ENCODE results near the gene TRHDE.

The TRHDE gene

DNA sequence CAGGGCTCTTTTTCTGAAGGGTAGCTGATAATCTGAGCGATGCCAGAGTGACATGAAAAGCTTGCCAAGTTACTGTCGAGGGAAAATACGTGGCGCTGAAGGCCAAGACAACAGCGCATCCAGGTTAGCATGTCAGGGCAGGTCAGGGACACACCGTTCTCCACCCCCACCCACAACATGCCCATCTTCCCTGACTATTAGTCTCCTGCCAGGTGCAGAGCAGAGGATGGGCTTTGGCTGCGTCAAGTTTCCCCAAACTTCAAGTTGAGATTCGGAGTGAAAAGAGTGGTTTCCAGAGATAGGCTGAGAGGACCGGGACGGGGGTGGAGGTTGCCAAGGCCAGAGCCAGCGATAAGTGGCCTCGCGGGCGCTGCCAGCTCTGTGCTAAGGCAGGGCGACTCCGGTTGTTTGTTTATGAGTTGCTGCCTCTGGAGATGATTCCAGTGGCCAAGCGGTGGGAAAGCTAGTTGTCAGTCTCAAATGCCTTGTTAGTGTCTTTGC is 1.7 kb downstream of the TRHDE start:
- DNase-seq: no peak

DNA sequence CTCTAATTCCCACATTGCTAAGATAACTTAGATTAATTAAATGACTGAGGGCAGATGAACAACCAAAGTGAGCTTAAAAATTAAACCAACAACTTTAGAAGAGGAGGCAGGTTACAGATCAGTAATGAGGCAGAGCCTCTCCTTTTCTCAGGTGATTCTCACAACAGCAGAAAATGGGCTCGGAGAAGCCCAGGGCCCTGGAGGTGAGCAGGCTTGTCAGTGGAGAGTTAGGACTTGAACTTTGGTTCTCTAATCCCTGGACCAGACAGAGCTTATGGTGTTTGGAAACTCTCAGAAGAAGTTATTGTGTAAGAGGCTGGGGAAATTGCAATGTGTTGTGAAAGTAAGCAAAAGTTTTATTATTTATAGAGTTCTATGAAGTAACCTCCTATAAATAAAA is 2.8 kb downstream of the TRHDE start:
- DNase-seq: no peak

DNA sequence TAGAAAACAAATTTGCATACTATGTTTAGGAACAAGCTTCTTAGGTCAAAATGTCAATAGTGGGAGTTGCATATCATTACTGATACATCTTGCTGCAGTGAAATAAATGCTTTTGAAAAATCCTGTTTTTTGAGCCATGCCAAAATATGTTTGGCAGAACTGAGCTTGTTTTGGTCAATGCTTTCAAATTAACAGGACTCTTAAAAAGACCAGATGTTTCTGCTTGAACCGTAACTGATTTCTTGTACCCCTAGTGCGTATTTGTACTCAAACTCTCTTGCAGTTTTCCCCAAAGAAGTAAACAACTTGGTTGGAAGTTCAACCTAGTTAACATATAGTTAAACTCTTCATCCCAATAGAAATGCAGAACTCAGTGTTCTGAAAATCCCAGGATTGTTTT is 3.4 kb downstream of the TRHDE start:
- no peak for DNase-seq

GRCh38 chr12:72276181-72276805 is 4.1 kb downstream of the TRHDE start:
- no peak for DNase-seq

DNA sequence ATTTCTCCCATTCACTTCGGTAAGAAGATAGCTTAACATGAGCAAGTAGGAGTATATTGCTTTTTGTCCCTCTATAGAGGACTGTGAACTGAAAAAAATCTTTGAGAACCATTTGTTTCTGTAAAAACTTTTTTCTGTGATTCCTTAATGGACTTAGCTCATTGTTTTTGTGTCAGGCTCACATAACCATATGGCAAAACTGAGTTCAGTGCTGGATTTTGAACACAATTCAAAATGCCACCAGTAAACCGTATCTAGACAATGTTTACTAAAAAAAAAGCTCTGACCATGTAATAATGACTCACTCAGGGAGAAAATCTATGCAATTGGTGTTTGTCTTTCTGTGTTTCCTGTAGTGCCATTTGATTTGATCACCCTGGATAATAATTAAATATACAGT is 5.2 kb downstream of the TRHDE start:
- DNase-seq: no peak

DNA sequence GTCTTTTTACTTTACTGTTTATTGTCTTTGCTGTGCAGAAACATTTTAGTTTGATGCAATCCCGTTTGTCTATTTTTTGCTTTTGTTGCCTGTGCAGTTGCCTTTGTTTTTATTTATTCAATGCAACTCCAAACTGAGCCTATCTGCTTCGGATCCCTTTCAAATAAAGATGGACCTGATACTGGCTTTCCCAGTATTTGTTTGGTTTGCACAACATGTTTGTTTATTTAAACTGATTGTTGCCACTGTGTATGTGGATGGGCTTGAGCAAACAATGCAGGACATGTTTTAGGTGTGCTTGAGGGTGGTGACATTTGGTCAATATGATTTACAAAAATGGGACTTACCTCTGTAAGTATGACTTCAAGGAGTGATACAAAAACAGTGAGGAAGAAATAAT is 6.7 kb downstream of the TRHDE start:
- no peak for DNase-seq

- DNase-seq: no peak
These were observed 9.0 kb downstream of the TRHDE start for GRCh38 chr12:72281126-72281525.

GRCh38 chr12:72282721-72283120 is 10.6 kb downstream of the TRHDE start:
- DNase-seq: no peak

DNA sequence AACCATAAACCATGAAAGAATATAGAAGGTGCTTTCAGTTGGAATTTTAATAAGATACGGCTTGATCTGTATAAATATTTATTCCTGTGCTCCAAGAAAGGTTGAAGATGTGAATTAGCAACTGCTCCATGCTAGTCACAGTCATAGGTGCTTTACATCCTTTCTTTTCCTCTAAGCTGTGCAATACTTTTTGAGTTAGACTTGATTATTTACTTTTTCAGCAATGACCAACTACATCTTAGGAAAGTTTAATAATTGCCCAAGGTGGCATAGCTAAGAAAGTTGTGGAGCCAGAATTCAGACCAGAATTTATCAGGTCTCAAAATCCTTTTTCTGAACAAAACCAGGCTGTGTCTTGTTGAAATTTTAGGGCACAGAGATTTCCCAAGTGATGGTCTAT is 13.7 kb downstream of the TRHDE start:
- no peak for DNase-seq

- no peak for DNase-seq
These were observed 14.4 kb downstream of the TRHDE start for GRCh38 chr12:72286526-72286925.

- no peak for DNase-seq
These were observed 16.3 kb downstream of the TRHDE start for GRCh38 chr12:72288436-72288835.

- DNase-seq: no peak
These were observed 16.7 kb downstream of the TRHDE start for GRCh38 chr12:72288911-72289310.

GRCh38 chr12:72289633-72290032 is 17.5 kb downstream of the TRHDE start:
- no peak for DNase-seq

DNA sequence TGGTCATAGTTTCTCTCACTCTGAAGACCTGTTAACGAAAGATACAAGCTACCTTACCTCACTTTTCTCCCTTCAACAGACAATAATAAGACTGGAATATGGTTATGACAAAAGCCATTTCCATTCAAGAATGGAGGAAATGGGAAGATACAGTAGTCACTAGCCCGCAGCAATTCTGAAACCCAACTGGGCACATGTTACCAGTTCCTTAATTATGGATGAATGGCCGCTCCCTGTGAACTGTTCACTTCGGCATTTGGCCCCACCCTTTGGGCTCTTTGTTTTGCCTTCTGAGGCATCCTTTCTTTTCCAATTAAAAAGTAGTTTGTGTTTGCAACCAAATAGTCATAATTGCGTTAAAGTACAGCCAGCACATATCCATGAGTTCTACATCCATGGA is 19.0 kb downstream of the TRHDE start:
- no peak for DNase-seq

- DNase-seq: no peak
These were observed 21.5 kb downstream of the TRHDE start for GRCh38 chr12:72293701-72294100.

DNA sequence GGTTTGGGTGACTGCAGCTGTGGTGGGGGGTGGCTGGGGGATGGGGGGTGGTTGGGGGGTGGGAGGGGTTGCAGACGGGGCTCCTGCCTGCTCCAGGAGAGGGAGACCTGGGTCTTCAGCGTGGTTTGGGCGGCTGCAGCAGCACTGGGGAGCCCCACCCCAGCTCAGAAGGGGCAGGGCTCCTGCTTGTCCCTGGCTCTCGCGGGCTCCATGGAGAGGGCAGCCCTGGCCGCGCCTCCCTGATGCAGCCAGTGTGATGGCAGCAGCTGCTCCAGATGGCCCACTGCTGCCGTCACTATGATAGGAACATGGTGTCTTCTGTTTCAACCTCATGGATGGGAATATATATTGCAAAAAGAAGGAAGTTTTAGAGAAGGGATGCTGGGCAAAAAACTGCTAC is 22.9 kb downstream of the TRHDE start:
- no peak for DNase-seq

DNA sequence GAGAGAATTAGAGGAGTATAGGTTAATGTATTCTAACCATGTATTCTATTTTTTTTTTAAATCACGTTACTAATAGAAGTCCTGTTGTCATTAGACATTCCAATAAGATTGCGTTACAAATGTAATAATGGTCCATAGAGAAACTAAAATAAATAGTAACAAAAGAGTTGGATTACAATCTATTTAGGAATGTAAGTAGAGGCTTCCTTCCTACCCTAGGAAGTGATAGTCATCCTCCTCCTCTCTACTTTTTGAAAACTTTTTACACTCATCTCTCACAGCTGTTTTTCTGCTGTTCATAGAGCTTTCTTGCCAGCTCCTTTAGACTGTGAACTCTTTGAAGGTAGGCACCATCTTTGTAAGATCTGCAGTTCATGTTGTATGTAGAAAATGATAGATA is 23.6 kb downstream of the TRHDE start:
- no peak for DNase-seq

DNA sequence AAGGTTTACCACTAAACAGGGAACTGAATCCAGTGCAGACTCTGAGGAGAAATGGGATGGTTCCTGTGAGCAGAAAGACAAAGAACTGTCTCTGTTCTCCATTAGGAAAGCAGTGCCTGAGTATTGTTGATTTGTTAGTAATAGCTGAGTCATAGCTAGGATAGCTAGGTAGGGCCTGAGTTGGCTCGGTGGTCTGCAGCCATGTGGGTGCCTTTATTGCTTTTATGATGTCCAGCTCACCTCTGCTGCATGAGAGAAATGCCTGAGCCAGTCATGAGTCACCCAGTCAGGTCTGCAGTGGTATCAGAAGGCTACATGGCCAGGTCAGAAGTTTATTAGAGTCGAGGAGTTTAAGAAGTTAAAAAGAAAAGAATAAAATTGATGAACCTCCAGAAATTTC is 24.2 kb downstream of the TRHDE start:
- no peak for DNase-seq

GRCh38 chr12:72297666-72298065 is 25.5 kb downstream of the TRHDE start:
- DNase-seq: no peak

DNA sequence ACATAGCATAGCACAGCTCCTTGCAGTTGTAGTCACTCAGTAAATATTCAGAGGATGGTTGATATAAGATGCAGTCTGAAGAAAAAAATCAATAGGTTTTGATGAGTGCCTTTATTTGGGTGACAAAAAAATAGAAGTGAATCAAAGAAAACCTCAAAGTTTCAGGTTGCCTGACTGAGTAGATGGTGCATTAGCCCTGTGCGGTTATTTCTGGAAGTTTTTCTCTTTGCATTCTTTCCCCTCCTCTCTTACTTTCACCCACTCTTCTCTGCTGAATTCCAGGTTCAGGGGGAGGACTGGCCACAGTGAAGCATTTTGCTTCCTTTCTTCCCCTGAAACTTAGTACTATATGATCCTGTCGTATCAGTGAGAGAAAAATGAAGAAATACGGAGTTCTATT is 28.6 kb downstream of the TRHDE start:
- no peak for DNase-seq

- no peak for DNase-seq
These were observed 32.6 kb downstream of the TRHDE start for GRCh38 chr12:72304751-72305150.

DNA sequence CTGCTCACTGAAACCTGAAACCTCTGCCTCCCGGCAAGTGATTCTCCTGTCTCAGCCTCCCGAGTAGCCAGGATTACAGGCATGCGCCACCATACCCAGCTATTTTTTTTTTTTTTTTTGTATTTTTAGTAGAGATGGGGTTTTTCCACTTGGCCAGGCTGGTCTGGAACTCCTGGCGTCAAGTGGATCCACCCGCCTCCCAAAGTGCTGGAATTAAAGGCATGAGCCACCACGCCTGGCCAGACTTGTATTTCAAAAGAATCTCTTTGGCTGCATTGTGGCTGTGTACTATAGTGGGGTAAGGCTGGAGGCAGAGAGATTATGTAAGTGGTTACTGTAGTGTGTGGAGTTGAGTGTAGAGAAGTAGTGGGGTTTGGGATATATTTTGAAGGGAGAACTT is 35.1 kb downstream of the TRHDE start:
- DNase-seq: no peak

DNA sequence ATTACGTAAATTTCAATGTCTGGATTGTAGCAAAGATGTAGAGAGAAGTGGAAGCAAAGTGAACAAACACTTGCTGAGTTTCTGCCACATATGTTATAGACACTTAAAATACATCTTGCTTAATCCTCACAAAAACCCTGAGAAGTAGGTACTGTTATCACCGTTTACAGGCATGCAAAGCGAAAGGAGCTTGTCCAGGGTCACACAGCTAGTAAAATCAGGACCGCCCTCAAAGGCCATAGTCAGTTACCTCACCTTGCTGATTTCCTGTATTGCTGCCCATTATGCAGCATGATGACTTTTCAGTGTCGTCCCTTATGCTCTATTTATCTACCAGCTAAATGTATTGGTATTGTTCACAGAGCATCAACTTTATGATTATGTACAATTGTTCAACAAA is 39.8 kb downstream of the TRHDE start:
- no peak for DNase-seq

DNA sequence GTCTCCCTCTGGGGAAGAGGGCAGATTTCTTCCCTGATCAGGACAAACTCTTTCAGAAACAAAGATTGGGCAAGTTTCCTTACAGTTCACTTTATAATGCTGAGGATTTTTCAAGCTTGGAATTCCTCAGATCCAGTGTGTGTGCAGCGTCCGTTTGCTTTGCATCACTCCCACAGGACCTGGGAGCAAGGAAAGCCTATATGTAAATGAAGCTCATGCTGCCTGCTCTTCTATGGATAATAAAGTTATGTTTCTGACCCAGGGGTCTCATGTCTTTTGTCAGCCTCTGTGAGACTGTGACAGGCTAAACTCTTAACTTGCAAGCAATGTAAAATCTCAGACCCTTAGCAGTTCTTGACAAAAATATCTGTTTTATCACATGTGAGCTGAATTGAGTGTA is 41.6 kb downstream of the TRHDE start:
- DNase-seq: no peak

GRCh38 chr12:72315858-72316257 is 43.7 kb downstream of the TRHDE start:
- no peak for DNase-seq

GRCh38 chr12:72318341-72318740 is 46.2 kb downstream of the TRHDE start:
- DNase-seq: no peak

Measured in right hindlimb (tissue), 1 donor.